ENCODE data around the gene PTPRN2. TPM values are rescaled to one million over a fixed set of nuclear protein-coding genes. Genes with fewer than 3 reads are reported as not detected.

Gene PTPRN2
- total and polyA plus RNA-seq, 2 experiments from 2014 or later: 0.28 TPM; not detected in 1

- TF ChIP-seq CTCF (IDR thresholded peaks at IDR 0.05; ENCODE audit: low read depth, low read length): no peak
Observed at GRCh38 chr7:157603716-157604115, 983.9 kb downstream of the PTPRN2 start.

GRCh38 chr7:157603005-157603404 lies 984.6 kb downstream of the PTPRN2 start:
- Histone ChIP-seq H3K4me3 (no peak overlapping the region), H3K27me3 (no peaks in the 10 kb centered on the region), H3K4me1 (ENCODE audit: low read depth) (no peaks in the 10 kb centered on the region), H3K36me3 (no peaks in the 10 kb centered on the region), H3K27ac (no peak overlapping the region), H3K9me3 (ENCODE audit: low read depth) (no peaks in the 10 kb centered on the region)
- DNase-seq (ENCODE audit: low read depth in 1 of 2, low spot score in 1 of 2): no peak
- TF ChIP-seq CTCF (IDR thresholded peaks at IDR 0.05; ENCODE audit: low read depth, low read length): no peak

More at GRCh38 chr7:157603716-157604115, 983.9 kb downstream of the PTPRN2 start:
- no peaks in the 10 kb centered on the region for H3K4me1 ChIP-seq (ENCODE audit: low read depth)
- no peak for DNase-seq (ENCODE audit: low read depth in 1 of 2, low spot score in 1 of 2)
- no peak overlapping the region for H3K4me3 ChIP-seq
- no peaks in the 10 kb centered on the region for H3K9me3 ChIP-seq (ENCODE audit: low read depth)
- H3K27me3 ChIP-seq: no peaks in the 10 kb centered on the region
- H3K27ac ChIP-seq: no peak overlapping the region
- no peaks in the 10 kb centered on the region for H3K36me3 ChIP-seq

GRCh38 chr7:157602581-157602980 lies 985.0 kb downstream of the PTPRN2 start:
- no peaks in the 10 kb centered on the region for H3K4me1 ChIP-seq (ENCODE audit: low read depth)
- H3K27ac ChIP-seq: no peak overlapping the region
- H3K36me3 ChIP-seq: no peaks in the 10 kb centered on the region
- no peaks in the 10 kb centered on the region for H3K9me3 ChIP-seq (ENCODE audit: low read depth)
- no peaks in the 10 kb centered on the region for H3K27me3 ChIP-seq
- H3K4me3 ChIP-seq: no peak overlapping the region
- no peak for DNase-seq (ENCODE audit: low read depth in 1 of 2, low spot score in 1 of 2)
- no peak for TF ChIP-seq CTCF (IDR thresholded peaks at IDR 0.05; ENCODE audit: low read depth, low read length)

- Histone ChIP-seq H3K27me3 (peaks cover 3% of the 10 kb centered on the region), H3K27ac (no peak overlapping the region)
- no peak for DNase-seq (ENCODE audit: low read depth in 1 of 2, low spot score in 1 of 2)
Observed at GRCh38 chr7:157602156-157602555, 985.5 kb downstream of the PTPRN2 start.

GRCh38 chr7:157601530-157601929 lies 986.1 kb downstream of the PTPRN2 start:
- H3K4me3 ChIP-seq: no peak overlapping the region
- no peak for DNase-seq (ENCODE audit: low read depth in 1 of 2, low spot score in 1 of 2)
- peaks cover 7% of the 10 kb centered on the region for H3K27me3 ChIP-seq
- no peaks in the 10 kb centered on the region for H3K9me3 ChIP-seq (ENCODE audit: low read depth)
- no peaks in the 10 kb centered on the region for H3K4me1 ChIP-seq (ENCODE audit: low read depth)
- H3K27ac ChIP-seq: no peak overlapping the region
- no peak for TF ChIP-seq CTCF (IDR thresholded peaks at IDR 0.05; ENCODE audit: low read depth, low read length)
- no peaks in the 10 kb centered on the region for H3K36me3 ChIP-seq

More at GRCh38 chr7:157602156-157602555, 985.5 kb downstream of the PTPRN2 start:
- Histone ChIP-seq H3K36me3 (no peaks in the 10 kb centered on the region), H3K4me1 (ENCODE audit: low read depth) (no peaks in the 10 kb centered on the region), H3K4me3 (no peak overlapping the region), H3K9me3 (ENCODE audit: low read depth) (no peaks in the 10 kb centered on the region)
- TF ChIP-seq CTCF (IDR thresholded peaks at IDR 0.05; ENCODE audit: low read depth, low read length): no peak

- Histone ChIP-seq H3K36me3 (no peaks in the 10 kb centered on the region), H3K9me3 (ENCODE audit: low read depth) (no peaks in the 10 kb centered on the region), H3K27me3 (peaks cover 14% of the 10 kb centered on the region), H3K4me3 (no peak overlapping the region), H3K4me1 (ENCODE audit: low read depth) (no peaks in the 10 kb centered on the region), H3K27ac (no peak overlapping the region)
- TF ChIP-seq CTCF (IDR thresholded peaks at IDR 0.05; ENCODE audit: low read depth, low read length): no peak
- no peak for DNase-seq (ENCODE audit: low read depth in 1 of 2, low spot score in 1 of 2)
Observed at GRCh38 chr7:157599491-157599890, 988.1 kb downstream of the PTPRN2 start.

Data from cardiac muscle cell (in vitro differentiated cells and primary cell).